Activated naive CD8-positive, alpha-beta T cell treated with anti-CD3 and anti-CD28 coated beads, Interleukin-2, amount 50 U/mL, for 24 hours (primary cell): ENCODE data around the gene EBI3.
"Not testable (repeated sequence)": the region's sequence is repeated elsewhere in the genome, so short reads cannot be mapped to it uniquely, and the experiment has no call there.

Source experiments
- ATAC-seq: fragments of 150-1000 bp; cut with Tn5 transposase; one replicate; pipeline ENCODE4 v1.10.0; 2021
- DNase-seq: peaks from one replicate; pipeline ENCODE4 v3.0.0; 2021
- H3K27ac Mint-ChIP-seq: one replicate; pipeline ENCODE4 v1.8.0; 2021; ENCODE audit warnings: mild to moderate bottlenecking, mixed read lengths
- H3K27me3 Mint-ChIP-seq: one replicate; pipeline ENCODE4 v1.8.0; 2021; ENCODE audit warnings: mixed read lengths
- H3K36me3 Mint-ChIP-seq: one replicate; pipeline ENCODE4 v1.8.0; 2021; ENCODE audit warnings: low read depth, mixed read lengths
- H3K4me1 Mint-ChIP-seq: one replicate; pipeline ENCODE4 v1.8.0; 2021; ENCODE audit warnings: mixed read lengths
- H3K4me3 Mint-ChIP-seq: one replicate; pipeline ENCODE4 v1.8.0; 2021; ENCODE audit warnings: mild to moderate bottlenecking, moderate library complexity, mixed read lengths
- H3K9me3 Mint-ChIP-seq: one replicate; pipeline ENCODE4 v1.8.0; 2021; ENCODE audit warnings: mixed read lengths

Gene EBI3

GRCh38 chr19:4229179-4229931 lies at the start of gene EBI3:
Gene EBI3, plus strand, starts transcription at chr19:4229523. Its CDS starts 28 bp downstream, at chr19:4229551.
- H3K27ac Mint-ChIP-seq = peak within 1 kb of the TSS; percentile 90
- peaks cover 11% of the 10 kb centered on the region for H3K27me3 Mint-ChIP-seq
- peak; percentile 77 for DNase-seq
- no peaks in the 10 kb centered on the region for H3K36me3 Mint-ChIP-seq
- ATAC-seq = peak; percentile 83
- H3K9me3 Mint-ChIP-seq = no peaks in the 10 kb centered on the region
- H3K4me1 Mint-ChIP-seq = peaks cover 8% of the 10 kb centered on the region
- H3K4me3 Mint-ChIP-seq = no peak within 1 kb of the TSS

GRCh38 chr19:4181053-4181508 lies 48.2 kb upstream of the EBI3 start:
- ATAC-seq (no peak), DNase-seq (no peak)
- H3K4me1 Mint-ChIP-seq = peaks cover 34% of the 10 kb centered on the region
- H3K27ac Mint-ChIP-seq = peak overlapping the region; percentile 55
- H3K36me3 Mint-ChIP-seq = peaks cover 15% of the 10 kb centered on the region
- H3K9me3 Mint-ChIP-seq = no peaks in the 10 kb centered on the region
- H3K27me3 Mint-ChIP-seq = peaks cover 2% of the 10 kb centered on the region
- peak overlapping the region; percentile 99 for H3K4me3 Mint-ChIP-seq

- H3K4me1 Mint-ChIP-seq = peaks cover 34% of the 10 kb centered on the region
- peak within 1 kb of the TSS; percentile 93 for H3K27ac Mint-ChIP-seq
- no peaks in the 10 kb centered on the region for H3K9me3 Mint-ChIP-seq
- peak within 1 kb of the TSS; percentile 99 for H3K4me3 Mint-ChIP-seq
- peaks cover 15% of the 10 kb centered on the region for H3K36me3 Mint-ChIP-seq
- peak; percentile 84 for ATAC-seq
- H3K27me3 Mint-ChIP-seq = peaks cover 3% of the 10 kb centered on the region
- DNase-seq = peak; percentile 98
Measured at GRCh38 chr19:4182084-4182810, 47.1 kb upstream of the EBI3 start, which contains the start of the genes ANKRD24 and SIRT6. Gene ANKRD24, plus strand, starts transcription at chr19:4182689. Its CDS starts 3,737 bp downstream, at chr19:4186426. Gene SIRT6, minus strand, starts transcription at chr19:4182563. Its CDS starts 24 bp downstream, at chr19:4182539.

- Mint-ChIP-seq H3K27me3 (peaks cover 3% of the 10 kb centered on the region), H3K4me1 (peaks cover 34% of the 10 kb centered on the region), H3K9me3 (no peaks in the 10 kb centered on the region), H3K27ac (no peak overlapping the region), H3K4me3 (peak overlapping the region; percentile 38), H3K36me3 (peaks cover 12% of the 10 kb centered on the region)
- ATAC-seq (no peak), DNase-seq (no peak)
Measured at GRCh38 chr19:4183967-4184717, 45.2 kb upstream of the EBI3 start.

GRCh38 chr19:4184718-4185352 lies 44.5 kb upstream of the EBI3 start:
- Mint-ChIP-seq H3K36me3 (peaks cover 5% of the 10 kb centered on the region), H3K27me3 (peaks cover 5% of the 10 kb centered on the region), H3K9me3 (no peaks in the 10 kb centered on the region), H3K4me3 (no peak overlapping the region), H3K4me1 (peaks cover 28% of the 10 kb centered on the region), H3K27ac (no peak overlapping the region)
- no peak for ATAC-seq
- DNase-seq = no peak

- Mint-ChIP-seq H3K4me3 (no peak overlapping the region), H3K36me3 (peaks cover 5% of the 10 kb centered on the region), H3K4me1 (peaks cover 23% of the 10 kb centered on the region), H3K27ac (no peak overlapping the region), H3K27me3 (peaks cover 5% of the 10 kb centered on the region), H3K9me3 (no peaks in the 10 kb centered on the region)
- DNase-seq (no peak), ATAC-seq (no peak)
Measured at GRCh38 chr19:4185413-4186086, 43.8 kb upstream of the EBI3 start.

- DNase-seq (peak; percentile 88), ATAC-seq (peak; percentile 56)
- Mint-ChIP-seq H3K4me3 (no peak overlapping the region), H3K27ac (no peak overlapping the region), H3K27me3 (peaks cover 5% of the 10 kb centered on the region), H3K4me1 (peaks cover 16% of the 10 kb centered on the region), H3K36me3 (peaks cover 3% of the 10 kb centered on the region), H3K9me3 (no peaks in the 10 kb centered on the region)
Measured at GRCh38 chr19:4186087-4186993, 43.0 kb upstream of the EBI3 start.

GRCh38 chr19:4187313-4188122 lies 41.8 kb upstream of the EBI3 start:
- ATAC-seq = no peak
- no peaks in the 10 kb centered on the region for H3K9me3 Mint-ChIP-seq
- H3K27ac Mint-ChIP-seq = no peak overlapping the region
- no peak overlapping the region for H3K4me3 Mint-ChIP-seq
- peaks cover 8% of the 10 kb centered on the region for H3K4me1 Mint-ChIP-seq
- peaks cover 5% of the 10 kb centered on the region for H3K27me3 Mint-ChIP-seq
- H3K36me3 Mint-ChIP-seq = no peaks in the 10 kb centered on the region
- no peak for DNase-seq

GRCh38 chr19:4189641-4190040 lies 39.7 kb upstream of the EBI3 start:
- peaks cover 2% of the 10 kb centered on the region for H3K4me1 Mint-ChIP-seq
- no peak overlapping the region for H3K4me3 Mint-ChIP-seq
- no peak for DNase-seq
- no peak overlapping the region for H3K27ac Mint-ChIP-seq
- H3K9me3 Mint-ChIP-seq = no peaks in the 10 kb centered on the region
- H3K27me3 Mint-ChIP-seq = peaks cover 12% of the 10 kb centered on the region
- H3K36me3 Mint-ChIP-seq = no peaks in the 10 kb centered on the region
- no peak for ATAC-seq

GRCh38 chr19:4192537-4192936 lies 36.8 kb upstream of the EBI3 start:
- H3K27ac Mint-ChIP-seq, ATAC-seq, H3K9me3 Mint-ChIP-seq, H3K4me3 Mint-ChIP-seq, H3K4me1 Mint-ChIP-seq, DNase-seq, H3K36me3 Mint-ChIP-seq: not testable (repeated sequence)
- peaks cover 34% of the 10 kb centered on the region for H3K27me3 Mint-ChIP-seq

GRCh38 chr19:4194353-4194752 lies 35.0 kb upstream of the EBI3 start:
- DNase-seq = no peak
- Mint-ChIP-seq H3K27ac (no peak overlapping the region), H3K4me3 (no peak overlapping the region), H3K4me1 (peaks cover 9% of the 10 kb centered on the region), H3K9me3 (peaks cover 9% of the 10 kb centered on the region), H3K27me3 (peaks cover 47% of the 10 kb centered on the region), H3K36me3 (peaks cover 5% of the 10 kb centered on the region)
- ATAC-seq = no peak

- H3K9me3 Mint-ChIP-seq = peaks cover 9% of the 10 kb centered on the region
- ATAC-seq = no peak
- H3K27me3 Mint-ChIP-seq = peaks cover 49% of the 10 kb centered on the region
- H3K4me3 Mint-ChIP-seq = no peak overlapping the region
- DNase-seq = no peak
- peaks cover 5% of the 10 kb centered on the region for H3K36me3 Mint-ChIP-seq
- peaks cover 9% of the 10 kb centered on the region for H3K4me1 Mint-ChIP-seq
- no peak overlapping the region for H3K27ac Mint-ChIP-seq
Measured at GRCh38 chr19:4196009-4196408, 33.3 kb upstream of the EBI3 start.
